Transverse colon (tissue), 4 donors: ENCODE data around the gene HLA-A.

ENCODE experiments used
- CTCF ChIP-seq, 5 experiments: fragments of 200-600 bp in 3 of 5; fragments of 450-650 bp in 2 of 5; sonication (generic) in 3 of 5; IDR thresholded peaks; 1 replicate in 2 of 5; 2 replicates in 3 of 5; pipeline ENCODE4 v1.5.1; 2016 to 2017; ENCODE audit warnings: antibody characterized with exemption in 5 of 5, inconsistent platforms in 3 of 5, mild to moderate bottlenecking in 2 of 5, moderate library complexity in 1 of 5
- POLR2A ChIP-seq: fragments of 450-650 bp; IDR thresholded peaks from one replicate; pipeline ENCODE4 v1.6.1; 2016; ENCODE audit warnings: antibody characterized with exemption, mild to moderate bottlenecking, moderate library complexity
- POLR2AphosphoS5 ChIP-seq, 3 donors: sonication (generic); formaldehyde crosslinking; IDR thresholded peaks; one replicate each; pipeline ENCODE4 v1.6.1; 2016; ENCODE audit warnings: antibody characterized with exemption in 3 of 3

- TF ChIP-seq POLR2AphosphoS5 (IDR thresholded peaks at IDR 0.05): no peak
- TF ChIP-seq POLR2A: no peak
- TF ChIP-seq CTCF (IDR thresholded peaks at IDR 0.05): no peak
Observed at GRCh38 chr6:29919506-29920445, 22.6 kb upstream of the HLA-A start.
